Measurements from ENCODE around the gene ABL1.

GRCh38 chr9:130911254-130912049, 76.4 kb downstream of the ABL1 start:
- TF ChIP-seq CTCF (IDR thresholded peaks at IDR 0.05; ENCODE audit: low read depth, low read length) (no peak), POLR2A (IDR thresholded peaks at IDR 0.05; ENCODE audit: extremely low read depth, insufficient read length) (no peak)

Measured in NB4 (cell line).